Right atrium auricular region (tissue), 2 donors: ENCODE measurements around the gene EIF4EBP2. TPM values are rescaled to one million over a fixed set of nuclear protein-coding genes. Genes with fewer than 3 reads are reported as not detected.

Source experiments
- DNase-seq: peaks from one replicate; pipeline ENCODE4 v3.0.0-alpha.2; 2019; ENCODE audit warnings: low spot score
- H3K27ac ChIP-seq, 2 donors: fragments of 200-600 bp; sonication (generic); 1 replicate in 1 of 2; 2 replicates in 1 of 2; pipeline ENCODE4 v1.5.1; 2016 to 2019
- H3K27me3 ChIP-seq, 2 donors: fragments of 200-600 bp; sonication (generic); one replicate each; pipeline versions ENCODE4 v1.5.1 to v1.6.0; 2017 to 2019
- H3K36me3 ChIP-seq: fragments of 200-600 bp; sonication (generic); one replicate; pipeline ENCODE4 v1.5.1; 2016
- H3K4me1 ChIP-seq, 2 donors: fragments of 200-600 bp; sonication (generic); one replicate each; pipeline versions ENCODE4 v1.5.1 to v1.6.0; 2017 to 2019
- H3K4me3 ChIP-seq, 2 donors: fragments of 200-600 bp; sonication (generic); 1 replicate in 1 of 2; 2 replicates in 1 of 2; pipeline ENCODE4 v1.5.1; 2017 to 2019; ENCODE audit warnings: mild to moderate bottlenecking in 1 of 2, moderate library complexity in 1 of 2
- H3K9me3 ChIP-seq, 2 donors: fragments of 200-600 bp; sonication (generic); one replicate each; pipeline ENCODE4 v1.5.1; 2019
- CTCF ChIP-seq, 2 donors: fragments of 200-600 bp; sonication (generic); IDR thresholded peaks; one replicate each; pipeline ENCODE4 v1.5.1; 2019; ENCODE audit warnings: antibody characterized with exemption in 2 of 2
- total RNA-seq, 2 donors: library from RNA; depleted of rRNA; stranded (reverse); fragments of >200 nt; gene quantifications; one replicate each; pipeline ENCODE4 v1.1.0, GENCODE V29; 2016

Gene EIF4EBP2
- total RNA-seq, 2 donors from 2014 or later, result 90.0 to 116 TPM

- Histone ChIP-seq H3K36me3 (no peaks in the 10 kb centered on the region), H3K27ac (no peak overlapping the region), H3K27me3 (no peaks in the 10 kb centered on the region), H3K4me3 (no peak overlapping the region), H3K9me3 (no peaks in the 10 kb centered on the region), H3K4me1 (peaks cover 0 to 36% of the 10 kb centered on the region in 2 donors)
- TF ChIP-seq CTCF (IDR thresholded peaks at IDR 0.05), result no peak
- no peak for DNase-seq
Observed at GRCh38 chr10:70359017-70359550, 44.9 kb upstream of the EIF4EBP2 start.

- peaks cover 0 to 34% of the 10 kb centered on the region in 2 donors for H3K4me1 ChIP-seq
- no peak for TF ChIP-seq CTCF (IDR thresholded peaks at IDR 0.05)
- H3K27ac ChIP-seq, result no peak overlapping the region
- DNase-seq, result no peak
- no peaks in the 10 kb centered on the region for H3K9me3 ChIP-seq
- no peaks in the 10 kb centered on the region for H3K27me3 ChIP-seq
- no peak overlapping the region for H3K4me3 ChIP-seq
- H3K36me3 ChIP-seq, result no peaks in the 10 kb centered on the region
Observed at GRCh38 chr10:70360215-70360614, 43.7 kb upstream of the EIF4EBP2 start.

GRCh38 chr10:70362328-70362727, 41.6 kb upstream of the EIF4EBP2 start:
- no peak for DNase-seq
- Histone ChIP-seq H3K36me3 (no peaks in the 10 kb centered on the region), H3K9me3 (no peaks in the 10 kb centered on the region), H3K4me3 (no peak overlapping the region), H3K27me3 (no peaks in the 10 kb centered on the region), H3K27ac (no peak overlapping the region), H3K4me1 (peaks cover 0 to 31% of the 10 kb centered on the region in 2 donors)
- no peak for TF ChIP-seq CTCF (IDR thresholded peaks at IDR 0.05)

- DNase-seq, result no peak
- H3K4me3 ChIP-seq, result no peak overlapping the region
- H3K27ac ChIP-seq, result peak overlapping the region; percentile 82 to 88
- H3K27me3 ChIP-seq, result no peaks in the 10 kb centered on the region
- H3K4me1 ChIP-seq, result peaks cover 0 to 22% of the 10 kb centered on the region in 2 donors
- TF ChIP-seq CTCF (IDR thresholded peaks at IDR 0.05), result no peak
- no peaks in the 10 kb centered on the region for H3K9me3 ChIP-seq
- H3K36me3 ChIP-seq, result no peaks in the 10 kb centered on the region
Observed at GRCh38 chr10:70363292-70363691, 40.7 kb upstream of the EIF4EBP2 start.

- no peaks in the 10 kb centered on the region for H3K36me3 ChIP-seq
- H3K4me1 ChIP-seq, result peaks cover 0 to 19% of the 10 kb centered on the region in 2 donors
- peak overlapping the region; percentile 82 to 88 for H3K27ac ChIP-seq
- H3K4me3 ChIP-seq, result peak overlapping the region in 1 of 2 donors; percentile 16
- DNase-seq, result peak; percentile 97
- TF ChIP-seq CTCF (IDR thresholded peaks at IDR 0.05), result peak; percentile 80 to 95
- no peaks in the 10 kb centered on the region for H3K27me3 ChIP-seq
- no peaks in the 10 kb centered on the region for H3K9me3 ChIP-seq
Observed at GRCh38 chr10:70363971-70364771, 39.8 kb upstream of the EIF4EBP2 start.
